T-helper 1 cell treated with Interleukin-12 subunit alpha and Interleukin-12 subunit beta and Interleukin-4 antibody, amounts not matched to agents 30 μg/mL and 1 μg/mL, for 36 hours (primary cell): ENCODE measurements around the gene BRF1.

Source experiments
- H3K27ac Mint-ChIP-seq: one replicate; pipeline ENCODE4 v1.8.0; 2021; ENCODE audit warnings: mild to moderate bottlenecking, mixed read lengths
- H3K27me3 Mint-ChIP-seq: one replicate; pipeline ENCODE4 v1.8.0; 2021; ENCODE audit warnings: low read depth, mixed read lengths
- H3K36me3 Mint-ChIP-seq: one replicate; pipeline ENCODE4 v1.8.0; 2021; ENCODE audit warnings: low read depth, mixed read lengths
- H3K4me1 Mint-ChIP-seq: one replicate; pipeline ENCODE4 v1.8.0; 2021; ENCODE audit warnings: low read depth, mixed read lengths
- H3K4me3 Mint-ChIP-seq: one replicate; pipeline ENCODE4 v1.8.0; 2021; ENCODE audit warnings: mild to moderate bottlenecking, moderate library complexity, mixed read lengths
- H3K9me3 Mint-ChIP-seq: one replicate; pipeline ENCODE4 v1.8.0; 2021; ENCODE audit warnings: mixed read lengths

BRF1 gene

DNA sequence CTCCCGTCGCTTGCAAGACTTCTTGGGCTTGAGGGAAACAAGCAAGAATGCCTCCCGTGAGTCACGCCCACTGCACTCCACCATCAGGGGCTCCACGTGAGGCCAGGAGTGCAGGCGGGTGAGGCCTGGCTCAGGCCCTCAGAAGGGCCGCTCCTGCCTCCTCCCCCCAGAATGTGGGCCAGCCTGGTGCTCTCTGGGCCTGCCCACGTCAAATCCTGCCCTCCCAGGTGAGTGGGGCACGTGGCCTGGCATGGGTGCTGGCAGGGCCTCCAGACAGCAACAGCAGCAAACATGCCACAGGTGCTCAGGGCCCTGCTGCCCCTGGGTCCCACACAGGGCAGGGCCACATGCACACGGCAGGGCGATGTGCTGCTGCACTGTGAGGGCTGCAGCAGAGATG, 83.0 kb downstream of the BRF1 start:
- Mint-ChIP-seq H3K9me3 (no peaks in the 10 kb centered on the region), H3K36me3 (peaks cover 16% of the 10 kb centered on the region), H3K27ac (no peak overlapping the region), H3K4me1 (no peaks in the 10 kb centered on the region), H3K4me3 (no peak overlapping the region), H3K27me3 (no peaks in the 10 kb centered on the region)

DNA sequence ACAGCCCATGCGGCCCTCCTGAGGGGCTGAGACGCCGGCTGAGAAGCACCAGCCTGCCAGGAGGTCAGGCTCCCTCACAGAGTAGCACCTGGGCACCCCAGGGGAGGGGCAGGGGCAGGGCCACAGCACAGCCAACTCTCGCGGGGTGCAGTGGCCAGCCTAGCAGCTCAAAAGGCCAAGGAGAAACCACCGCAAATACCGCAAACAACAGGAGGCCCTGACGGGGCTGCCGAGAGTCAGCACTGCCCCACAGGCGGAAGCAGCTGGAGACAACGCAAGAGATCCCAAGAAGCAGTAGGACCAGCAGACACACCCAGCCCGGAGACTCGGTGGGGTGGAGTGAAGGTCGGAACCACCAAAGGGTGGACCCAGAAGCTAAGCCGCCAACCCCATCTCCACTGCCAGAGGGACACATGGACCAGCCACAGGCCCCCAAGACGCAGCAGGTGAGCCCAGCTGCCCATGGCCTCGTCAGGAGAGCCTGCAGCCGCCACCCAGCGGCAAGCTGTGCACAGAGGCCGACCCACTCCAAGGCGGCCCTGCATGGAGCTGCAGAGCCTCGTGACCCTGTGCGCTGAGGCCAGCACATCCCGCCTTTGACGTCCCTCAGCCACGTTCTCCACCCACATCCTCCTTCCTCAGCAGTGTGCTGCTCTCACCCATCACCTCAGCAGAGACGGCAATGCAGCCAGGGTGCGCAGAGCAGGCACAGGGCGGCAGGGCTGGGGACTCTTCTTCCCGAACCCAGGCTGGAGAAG, 84.1 kb downstream of the BRF1 start:
- Mint-ChIP-seq H3K9me3 (no peaks in the 10 kb centered on the region), H3K27me3 (no peaks in the 10 kb centered on the region), H3K4me3 (no peak overlapping the region), H3K36me3 (peaks cover 11% of the 10 kb centered on the region), H3K4me1 (no peaks in the 10 kb centered on the region), H3K27ac (no peak overlapping the region)

DNA sequence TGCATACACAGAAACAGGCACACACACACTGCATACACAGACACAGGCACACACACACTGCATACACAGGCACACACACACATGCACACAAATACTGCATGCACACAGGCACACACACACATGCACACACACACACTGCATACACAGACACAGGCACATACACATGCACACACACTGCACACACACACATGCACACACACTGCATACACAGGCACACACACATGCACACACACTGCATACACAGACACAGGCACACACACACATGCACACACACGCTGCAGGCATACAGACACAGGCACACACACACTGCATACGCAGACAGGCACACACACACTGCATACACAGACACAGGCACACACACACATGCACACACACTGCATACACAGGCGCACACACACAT, 85.2 kb downstream of the BRF1 start:
- Mint-ChIP-seq H3K9me3 (no peaks in the 10 kb centered on the region), H3K4me1 (no peaks in the 10 kb centered on the region), H3K4me3 (no peak overlapping the region), H3K27ac (no peak overlapping the region), H3K27me3 (no peaks in the 10 kb centered on the region), H3K36me3 (peaks cover 11% of the 10 kb centered on the region)

DNA sequence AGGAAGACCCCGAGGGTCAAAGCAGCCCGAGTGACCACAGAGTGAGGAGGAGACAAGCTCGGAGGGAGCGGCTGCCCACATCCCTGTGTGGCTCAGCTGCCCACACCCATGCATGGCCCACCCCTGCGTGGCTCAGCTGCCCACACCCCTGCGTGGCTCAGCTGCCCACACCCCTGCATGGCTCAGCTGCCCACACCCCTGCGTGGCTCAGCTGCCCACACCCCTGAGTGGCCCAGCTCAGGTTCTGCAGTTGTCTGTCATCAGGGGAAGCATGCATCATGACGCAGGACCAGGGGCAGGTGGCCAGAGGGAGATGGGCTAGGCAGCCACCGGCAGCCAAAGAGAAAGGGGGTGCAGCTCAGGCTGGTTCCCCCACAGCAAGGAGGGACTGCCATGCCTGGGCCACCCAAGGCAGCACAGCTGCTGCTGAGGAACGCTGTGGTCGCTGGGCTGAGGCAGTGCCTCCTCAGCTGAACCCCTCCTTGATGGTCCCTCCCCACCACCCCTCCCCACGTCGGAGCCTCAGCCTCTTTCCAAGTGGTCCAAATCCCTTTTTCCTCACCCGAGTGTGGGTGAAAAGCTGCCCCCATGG, 86.4 kb downstream of the BRF1 start:
- Mint-ChIP-seq H3K9me3 (no peaks in the 10 kb centered on the region), H3K27me3 (no peaks in the 10 kb centered on the region), H3K36me3 (peaks cover 12% of the 10 kb centered on the region), H3K27ac (no peak overlapping the region), H3K4me1 (no peaks in the 10 kb centered on the region), H3K4me3 (no peak overlapping the region)

DNA sequence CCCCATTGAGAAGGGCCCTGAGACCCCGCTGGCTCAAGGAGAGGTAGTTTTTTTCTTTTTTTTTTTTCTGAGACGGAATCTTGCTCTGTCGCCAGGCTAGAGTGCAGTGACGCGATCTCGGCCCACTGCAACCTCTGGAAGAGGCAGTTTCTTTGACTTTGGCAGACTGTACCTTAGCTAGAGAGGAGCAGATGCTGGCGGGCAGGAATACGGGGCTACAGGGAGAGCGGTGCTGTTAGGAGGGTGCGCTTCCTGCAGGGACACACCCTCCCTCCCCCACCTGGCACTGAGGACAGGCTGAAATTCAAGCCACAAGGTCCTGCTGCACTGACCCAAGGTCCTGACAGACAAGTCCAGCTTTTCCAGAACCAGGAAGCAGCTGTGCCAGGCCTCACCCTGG, 87.4 kb downstream of the BRF1 start:
- Mint-ChIP-seq H3K4me1 (no peaks in the 10 kb centered on the region), H3K27me3 (no peaks in the 10 kb centered on the region), H3K9me3 (no peaks in the 10 kb centered on the region), H3K27ac (no peak overlapping the region), H3K36me3 (peaks cover 8% of the 10 kb centered on the region), H3K4me3 (no peak overlapping the region)

DNA sequence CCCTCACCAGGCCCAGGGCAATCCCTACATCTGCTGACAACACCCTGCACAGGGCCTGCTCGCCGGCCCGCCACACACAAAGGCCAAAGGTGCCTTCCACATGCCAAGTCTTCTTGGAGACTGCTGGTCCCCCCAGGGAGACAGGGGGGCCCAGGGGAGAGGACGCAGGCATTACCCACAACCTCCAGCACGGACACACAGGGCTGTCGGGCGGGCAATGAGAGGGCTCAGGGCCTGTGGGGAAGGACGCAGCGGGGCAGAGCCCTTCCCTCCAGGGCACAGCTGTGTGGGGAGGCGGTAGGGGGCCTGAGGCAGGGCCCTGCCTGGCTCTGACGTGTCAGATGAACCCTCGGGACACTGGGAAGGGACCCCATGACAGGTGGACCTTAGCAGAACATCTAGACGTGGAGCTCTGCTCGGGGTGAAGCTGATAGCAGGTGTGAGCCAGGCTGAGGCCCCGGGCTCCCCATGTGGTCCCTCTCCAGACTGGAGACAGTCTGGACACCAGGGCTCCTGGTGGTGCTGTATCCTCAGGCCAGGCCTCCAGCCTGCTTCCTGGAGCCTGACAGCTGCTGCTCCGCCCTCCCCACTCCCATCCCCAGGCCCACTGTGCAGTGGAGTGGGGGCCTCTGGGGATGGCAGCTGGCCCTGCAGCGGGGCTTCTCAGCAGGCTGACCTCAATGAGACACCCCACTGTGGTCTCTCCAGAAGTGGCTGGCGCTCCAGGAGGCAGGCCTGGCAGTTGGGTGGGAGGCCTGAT, 88.1 kb downstream of the BRF1 start:
- H3K27ac Mint-ChIP-seq: no peak overlapping the region
- no peaks in the 10 kb centered on the region for H3K27me3 Mint-ChIP-seq
- no peaks in the 10 kb centered on the region for H3K4me1 Mint-ChIP-seq
- no peaks in the 10 kb centered on the region for H3K9me3 Mint-ChIP-seq
- H3K36me3 Mint-ChIP-seq: peaks cover 8% of the 10 kb centered on the region
- H3K4me3 Mint-ChIP-seq: no peak overlapping the region

DNA sequence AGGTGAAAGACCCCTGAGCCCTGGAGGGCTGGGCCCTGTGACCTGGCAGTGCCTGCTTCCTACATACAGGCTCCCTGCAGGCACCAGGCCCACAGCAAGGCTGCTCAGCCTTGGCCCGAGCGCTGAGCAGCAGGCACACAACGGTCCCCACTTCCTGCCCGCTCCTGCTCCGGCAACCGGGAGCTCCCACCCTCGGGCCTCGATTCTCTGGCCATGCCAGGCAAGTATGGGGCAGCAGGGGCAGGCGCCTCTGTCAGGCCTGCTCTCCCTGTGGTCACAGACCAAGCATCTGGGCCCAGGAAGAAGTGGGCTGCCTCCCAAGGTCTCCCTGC, 89.1 kb downstream of the BRF1 start:
- no peak overlapping the region for H3K27ac Mint-ChIP-seq
- no peaks in the 10 kb centered on the region for H3K4me1 Mint-ChIP-seq
- H3K4me3 Mint-ChIP-seq: no peak overlapping the region
- H3K9me3 Mint-ChIP-seq: no peaks in the 10 kb centered on the region
- H3K27me3 Mint-ChIP-seq: no peaks in the 10 kb centered on the region
- H3K36me3 Mint-ChIP-seq: peaks cover 8% of the 10 kb centered on the region

DNA sequence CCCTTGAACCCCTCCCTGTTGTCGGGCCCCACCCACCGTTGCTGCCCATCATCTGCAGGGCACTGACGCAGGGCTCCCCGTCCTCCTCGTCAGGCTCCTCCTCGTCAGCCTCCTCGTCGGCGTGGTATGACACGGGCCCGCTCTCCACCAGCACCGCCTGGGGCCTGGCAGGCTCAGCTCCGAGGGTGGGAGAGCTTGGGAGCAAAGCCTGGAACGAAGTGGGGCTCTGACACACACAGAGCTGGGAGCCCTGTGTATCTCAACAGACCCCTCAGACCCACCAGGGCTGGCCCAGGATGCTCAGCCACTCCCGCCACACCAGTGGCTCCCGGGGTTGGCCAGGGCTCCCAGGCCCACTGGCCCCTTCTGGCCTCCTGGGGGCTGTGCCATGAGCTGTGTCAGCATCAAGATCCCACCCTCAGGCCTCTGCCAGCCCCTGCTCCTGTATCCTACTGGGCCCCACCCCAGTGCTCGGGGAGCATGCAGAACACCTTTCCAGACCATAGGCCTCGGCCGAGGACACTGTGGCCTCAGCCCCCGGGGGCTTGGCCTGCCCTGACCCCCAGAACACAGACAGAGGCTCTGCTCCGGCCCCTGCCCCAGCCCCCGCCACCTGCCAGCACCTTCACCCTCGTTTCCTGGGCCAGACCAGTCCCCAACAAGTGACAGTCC, 89.6 kb downstream of the BRF1 start:
- no peak overlapping the region for H3K27ac Mint-ChIP-seq
- no peak overlapping the region for H3K4me3 Mint-ChIP-seq
- H3K4me1 Mint-ChIP-seq: no peaks in the 10 kb centered on the region
- H3K9me3 Mint-ChIP-seq: no peaks in the 10 kb centered on the region
- no peaks in the 10 kb centered on the region for H3K27me3 Mint-ChIP-seq
- peaks cover 8% of the 10 kb centered on the region for H3K36me3 Mint-ChIP-seq

DNA sequence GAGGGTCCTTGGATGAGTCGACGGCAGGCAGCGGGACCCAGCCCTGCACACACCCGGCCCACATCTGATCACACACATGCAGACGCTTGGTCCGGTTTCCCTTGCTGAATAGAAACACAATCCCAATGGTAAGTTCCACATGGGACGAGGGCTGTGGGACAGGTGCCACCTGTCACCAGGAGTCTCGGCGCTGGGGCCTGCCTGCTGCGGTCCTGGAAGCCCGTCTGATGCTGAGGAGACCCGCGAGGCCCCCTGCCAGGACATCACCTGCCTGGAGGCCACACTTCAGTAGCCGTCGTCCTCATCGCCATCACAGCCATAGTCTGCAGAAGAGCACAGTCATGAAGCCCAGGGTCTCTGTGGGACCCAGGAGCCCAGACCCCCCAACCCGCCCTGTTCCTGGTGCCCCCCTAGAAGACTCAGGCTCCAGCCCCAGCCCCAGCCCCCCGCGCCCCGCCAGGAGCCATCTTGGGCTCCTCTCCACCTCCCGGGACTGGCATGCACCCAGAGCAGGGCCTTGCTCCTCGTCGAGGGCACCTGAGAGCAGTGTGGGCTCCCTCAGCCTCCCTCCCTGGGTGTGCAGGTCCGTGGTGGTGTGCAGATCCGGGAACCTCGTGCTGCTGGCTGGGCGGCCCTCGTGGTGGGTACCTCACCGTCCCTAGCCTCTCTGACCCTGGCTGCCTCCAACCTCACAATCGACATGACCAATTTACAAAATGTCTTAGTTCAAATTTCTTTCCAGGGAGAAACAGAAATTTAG, 90.4 kb downstream of the BRF1 start:
- no peaks in the 10 kb centered on the region for H3K4me1 Mint-ChIP-seq
- no peak overlapping the region for H3K4me3 Mint-ChIP-seq
- H3K9me3 Mint-ChIP-seq: no peaks in the 10 kb centered on the region
- H3K36me3 Mint-ChIP-seq: peaks cover 8% of the 10 kb centered on the region
- no peaks in the 10 kb centered on the region for H3K27me3 Mint-ChIP-seq
- no peak overlapping the region for H3K27ac Mint-ChIP-seq

DNA sequence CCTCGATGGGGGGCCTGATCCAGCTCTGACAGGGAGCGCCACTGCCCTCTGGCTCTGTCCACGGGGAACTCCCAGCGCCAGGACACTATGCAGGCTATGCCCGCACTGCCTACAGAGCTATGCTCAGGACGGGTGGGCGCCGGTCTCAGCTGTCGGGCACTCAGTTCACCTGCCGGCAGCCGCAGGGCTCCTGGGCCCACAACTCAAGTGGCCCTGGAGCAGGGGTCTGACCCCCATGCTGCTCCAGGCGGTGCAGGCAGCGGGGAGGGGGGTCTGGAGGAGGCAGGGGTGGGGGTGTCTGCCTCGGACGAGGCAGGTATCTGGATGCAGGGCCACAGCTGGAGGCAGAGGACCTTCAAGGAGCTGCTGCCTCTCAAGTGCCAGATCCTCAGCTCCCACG, 91.2 kb downstream of the BRF1 start:
- peaks cover 3% of the 10 kb centered on the region for H3K36me3 Mint-ChIP-seq
- no peak overlapping the region for H3K4me3 Mint-ChIP-seq
- no peak overlapping the region for H3K27ac Mint-ChIP-seq

DNA sequence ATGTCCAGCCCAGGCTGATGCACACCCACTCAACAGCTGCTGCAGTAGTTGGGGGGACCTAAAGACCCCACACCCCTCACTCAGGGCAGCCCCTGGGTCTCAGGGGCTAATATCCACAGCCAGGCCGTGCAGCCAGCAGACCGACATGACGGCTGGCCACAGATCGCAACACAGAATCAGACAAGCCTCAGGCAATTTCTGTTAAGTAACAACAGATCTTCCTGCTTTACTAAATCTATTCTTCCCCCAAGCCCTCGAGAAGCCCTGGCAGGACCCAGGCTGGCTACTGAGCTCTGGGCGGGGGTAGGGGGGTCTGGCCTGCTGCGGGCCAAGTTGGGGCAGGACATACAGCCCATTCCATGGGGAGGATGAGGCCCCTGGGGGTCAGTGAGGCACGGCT, 91.7 kb downstream of the BRF1 start:
- Mint-ChIP-seq H3K4me1 (no peaks in the 10 kb centered on the region), H3K27me3 (no peaks in the 10 kb centered on the region), H3K27ac (no peak overlapping the region), H3K36me3 (peaks cover 3% of the 10 kb centered on the region), H3K9me3 (no peaks in the 10 kb centered on the region), H3K4me3 (no peak overlapping the region)

More for the DNA sequence above, 91.2 kb downstream of the BRF1 start:
- Mint-ChIP-seq H3K4me1 (no peaks in the 10 kb centered on the region), H3K27me3 (no peaks in the 10 kb centered on the region), H3K9me3 (no peaks in the 10 kb centered on the region)

DNA sequence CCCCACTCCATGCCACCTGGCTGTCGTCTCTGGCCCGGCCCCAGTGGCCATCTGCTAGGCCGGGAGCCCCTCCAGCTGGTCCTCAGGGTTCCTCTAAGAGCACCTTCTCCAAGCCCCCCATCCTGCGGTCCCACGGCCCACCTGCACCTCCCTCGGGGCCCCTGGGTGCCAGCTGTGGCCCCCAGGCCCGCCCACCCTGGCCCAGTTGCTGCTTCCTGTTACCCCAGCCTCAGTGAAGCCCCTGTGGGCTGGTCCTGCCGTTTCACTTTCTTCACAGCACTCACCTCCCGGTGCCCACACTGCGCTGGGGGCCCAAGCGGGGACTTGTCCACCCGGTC, 92.1 kb downstream of the BRF1 start:
- H3K9me3 Mint-ChIP-seq: no peaks in the 10 kb centered on the region
- peaks cover 3% of the 10 kb centered on the region for H3K36me3 Mint-ChIP-seq
- no peak overlapping the region for H3K4me3 Mint-ChIP-seq
- no peak overlapping the region for H3K27ac Mint-ChIP-seq
- H3K27me3 Mint-ChIP-seq: no peaks in the 10 kb centered on the region
- no peaks in the 10 kb centered on the region for H3K4me1 Mint-ChIP-seq

DNA sequence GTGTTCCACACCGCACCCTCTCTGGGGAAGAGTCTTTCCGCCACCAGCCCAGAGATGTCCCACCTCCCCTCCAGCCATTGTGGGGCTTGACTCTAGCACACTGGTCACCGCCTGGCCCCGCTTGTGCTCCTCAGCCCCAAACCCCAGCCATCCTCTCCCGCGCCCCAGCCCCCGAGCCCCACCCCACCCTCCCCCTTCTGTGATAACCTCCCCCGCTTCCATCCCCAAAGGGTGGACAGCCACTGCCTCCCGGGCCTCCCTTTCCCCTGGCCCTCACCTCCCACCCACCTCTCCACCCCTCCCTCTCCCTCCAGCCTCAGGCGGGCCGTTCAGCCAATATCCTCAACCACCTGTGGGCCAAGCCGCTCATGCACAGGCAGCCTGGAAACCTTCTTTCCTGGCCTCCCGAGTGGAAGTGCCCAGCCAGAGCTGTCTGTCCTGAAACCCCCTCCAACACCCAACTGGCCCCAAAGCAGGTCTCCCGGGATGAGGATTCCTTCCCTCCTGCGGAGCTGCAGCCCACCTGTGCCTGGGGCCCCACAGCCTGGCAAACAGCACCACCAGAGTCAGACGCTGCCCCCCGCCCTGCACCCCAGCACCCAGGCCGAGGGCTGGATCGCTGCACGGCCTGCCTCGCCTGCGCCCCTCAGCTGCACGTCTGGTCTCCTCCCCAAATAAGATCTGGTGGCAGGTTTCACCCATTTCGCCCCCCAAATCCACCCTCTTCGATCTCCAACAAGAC, 92.6 kb downstream of the BRF1 start:
- H3K9me3 Mint-ChIP-seq: no peaks in the 10 kb centered on the region
- H3K27me3 Mint-ChIP-seq: no peaks in the 10 kb centered on the region
- H3K36me3 Mint-ChIP-seq: peaks cover 3% of the 10 kb centered on the region
- H3K4me3 Mint-ChIP-seq: no peak overlapping the region
- H3K4me1 Mint-ChIP-seq: no peaks in the 10 kb centered on the region
- H3K27ac Mint-ChIP-seq: no peak overlapping the region

DNA sequence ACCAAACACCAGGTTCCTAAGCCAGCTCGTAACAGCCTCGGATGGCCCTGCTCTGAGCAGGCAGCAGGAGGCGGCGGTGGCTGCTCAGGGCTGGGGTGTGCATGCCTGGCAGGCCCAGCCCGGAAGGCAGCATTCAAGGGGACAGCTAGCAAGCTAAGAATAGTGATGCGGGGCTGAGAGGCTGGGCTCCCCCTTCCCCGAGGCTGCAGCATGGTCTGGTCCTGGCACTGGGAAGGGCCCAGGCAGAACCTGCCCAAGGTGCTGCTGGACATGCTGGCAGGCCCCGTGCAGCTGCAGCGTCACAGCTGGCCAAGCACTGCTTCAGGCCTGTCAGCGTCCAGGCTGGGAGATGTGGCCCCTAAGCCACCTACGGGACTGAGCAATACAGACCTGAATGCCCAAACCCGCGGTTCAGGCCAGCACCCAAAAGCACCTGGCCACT, 93.3 kb downstream of the BRF1 start:
- Mint-ChIP-seq H3K4me3 (no peak overlapping the region), H3K9me3 (no peaks in the 10 kb centered on the region), H3K4me1 (no peaks in the 10 kb centered on the region), H3K27ac (no peak overlapping the region), H3K27me3 (no peaks in the 10 kb centered on the region), H3K36me3 (peaks cover 3% of the 10 kb centered on the region)
